ENCODE data around the gene SRGAP3. TPM values are rescaled to one million over a fixed set of nuclear protein-coding genes. Genes with fewer than 3 reads are reported as not detected.

SRGAP3 gene
- total RNA-seq, 1 experiment from 2014 or later: 1.3 TPM

GRCh38 chr3:9218514-9218846 lies 31.0 kb downstream of the SRGAP3 start:
- Histone ChIP-seq H4K20me1 (ENCODE audit: insufficient read depth, low read depth, low read length) (no peaks in the 10 kb centered on the region), H2AFZ (ENCODE audit: low read length) (no peak overlapping the region), H3K9me2 (replicated peaks; ENCODE audit: insufficient read depth, low read length) (no peaks in the 10 kb centered on the region), H3K4me2 (ENCODE audit: low read depth, low read length, poor library complexity, severe bottlenecking) (no peak overlapping the region), H3K9me3 (ENCODE audit: low read length) (no peaks in the 10 kb centered on the region), H3K27me3 (ENCODE audit: low read length) (no peaks in the 10 kb centered on the region), H3K27ac (ENCODE audit: low read length) (no peak overlapping the region), H3K4me3 (ENCODE audit: low read length) (no peak overlapping the region), H3K79me2 (ENCODE audit: low read length) (no peaks in the 10 kb centered on the region), H3K36me3 (ENCODE audit: insufficient read depth, low read length) (no peaks in the 10 kb centered on the region), H3K4me1 (ENCODE audit: low read length) (peaks cover 3% of the 10 kb centered on the region; the same call in 1 of the 2 replicates), H3K9ac (ENCODE audit: low read length) (no peak overlapping the region)
- DNase-seq: no peak

DNA sequence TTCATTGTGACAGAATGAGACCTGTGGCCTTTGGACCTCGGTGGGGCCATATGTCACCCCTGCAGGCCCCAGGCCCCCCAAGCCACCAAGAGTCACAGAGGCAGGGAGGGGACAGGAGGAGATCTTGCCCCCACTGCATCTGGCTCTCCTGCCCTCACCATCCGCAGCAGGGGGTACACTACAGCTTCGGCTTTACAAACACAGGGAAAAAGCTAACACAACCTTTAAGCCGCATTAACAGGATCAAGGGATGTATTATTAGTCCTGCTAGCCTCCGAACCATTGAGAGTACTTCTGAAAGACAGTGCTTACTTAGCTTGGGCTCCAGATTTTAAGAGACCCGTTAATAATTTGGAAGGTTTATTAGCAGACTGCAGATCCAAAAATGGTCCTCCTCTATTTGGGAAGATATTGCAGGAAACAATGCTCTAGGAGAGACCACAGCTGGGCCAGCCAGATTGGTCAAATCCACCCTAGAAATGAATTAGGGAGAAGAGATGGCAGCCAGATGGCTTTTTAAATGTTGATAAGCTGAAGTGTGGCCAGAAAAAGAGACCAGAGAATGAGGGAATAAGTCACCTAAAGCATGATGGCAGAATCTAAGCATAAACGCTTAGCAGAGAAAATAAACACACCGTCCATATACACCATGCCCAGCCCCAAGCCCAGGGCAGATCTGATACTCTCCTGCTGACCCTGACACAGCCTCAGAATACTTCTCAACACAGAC lies 31.5 kb downstream of the SRGAP3 start:
- no peak overlapping the region for H3K9ac ChIP-seq (ENCODE audit: low read length)
- peaks cover 3% of the 10 kb centered on the region; the same call in 1 of the 2 replicates for H3K4me1 ChIP-seq (ENCODE audit: low read length)
- H3K9me2 ChIP-seq (replicated peaks; ENCODE audit: insufficient read depth, low read length): no peaks in the 10 kb centered on the region
- no peak for DNase-seq
- no peak overlapping the region for H3K27ac ChIP-seq (ENCODE audit: low read length)
- no peak overlapping the region for H2AFZ ChIP-seq (ENCODE audit: low read length)
- H3K79me2 ChIP-seq (ENCODE audit: low read length): no peaks in the 10 kb centered on the region
- H4K20me1 ChIP-seq (ENCODE audit: insufficient read depth, low read depth, low read length): no peaks in the 10 kb centered on the region
- H3K9me3 ChIP-seq (ENCODE audit: low read length): no peaks in the 10 kb centered on the region
- H3K4me3 ChIP-seq (ENCODE audit: low read length): no peak overlapping the region
- no peak overlapping the region for H3K4me2 ChIP-seq (ENCODE audit: low read depth, low read length, poor library complexity, severe bottlenecking)
- H3K27me3 ChIP-seq (ENCODE audit: low read length): no peaks in the 10 kb centered on the region
- H3K36me3 ChIP-seq (ENCODE audit: insufficient read depth, low read length): no peaks in the 10 kb centered on the region

GRCh38 chr3:9216736-9217135 lies 32.7 kb downstream of the SRGAP3 start:
- H3K4me2 ChIP-seq (ENCODE audit: low read depth, low read length, poor library complexity, severe bottlenecking): no peak overlapping the region
- no peaks in the 10 kb centered on the region for H3K9me3 ChIP-seq (ENCODE audit: low read length)
- H4K20me1 ChIP-seq (ENCODE audit: insufficient read depth, low read depth, low read length): no peaks in the 10 kb centered on the region
- H3K27me3 ChIP-seq (ENCODE audit: low read length): no peaks in the 10 kb centered on the region
- DNase-seq: no peak
- no peak overlapping the region for H3K4me3 ChIP-seq (ENCODE audit: low read length)
- H3K79me2 ChIP-seq (ENCODE audit: low read length): no peaks in the 10 kb centered on the region
- H3K4me1 ChIP-seq (ENCODE audit: low read length): peaks cover 3% of the 10 kb centered on the region; the same call in 1 of the 2 replicates
- H3K9ac ChIP-seq (ENCODE audit: low read length): no peak overlapping the region
- H3K36me3 ChIP-seq (ENCODE audit: insufficient read depth, low read length): no peaks in the 10 kb centered on the region
- H3K9me2 ChIP-seq (replicated peaks; ENCODE audit: insufficient read depth, low read length): no peaks in the 10 kb centered on the region
- no peak overlapping the region for H3K27ac ChIP-seq (ENCODE audit: low read length)
- no peak overlapping the region for H2AFZ ChIP-seq (ENCODE audit: low read length)

DNA sequence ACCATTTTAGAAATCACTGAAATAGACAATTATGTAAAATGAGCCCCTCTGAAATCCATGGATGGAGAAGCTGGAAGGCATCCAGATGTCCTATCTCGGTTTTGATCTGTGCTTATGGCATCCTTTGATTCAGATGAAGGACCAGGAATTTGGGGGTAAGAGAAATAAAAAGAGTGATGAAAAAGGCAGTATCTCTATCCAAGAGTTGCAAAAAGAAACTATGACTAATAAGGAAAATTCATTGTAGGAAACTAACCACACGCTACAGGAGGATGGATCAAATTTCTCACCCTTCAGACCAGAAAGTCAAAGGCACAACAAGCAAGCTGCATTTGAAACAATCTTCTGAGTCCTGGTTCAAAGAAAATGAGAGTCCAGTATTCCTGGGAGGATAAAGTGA lies 34.8 kb downstream of the SRGAP3 start:
- Histone ChIP-seq H3K36me3 (ENCODE audit: insufficient read depth, low read length) (no peaks in the 10 kb centered on the region), H3K27me3 (ENCODE audit: low read length) (no peaks in the 10 kb centered on the region), H3K9ac (ENCODE audit: low read length) (no peak overlapping the region), H3K9me2 (replicated peaks; ENCODE audit: insufficient read depth, low read length) (no peaks in the 10 kb centered on the region), H3K4me1 (ENCODE audit: low read length) (peaks cover 3% of the 10 kb centered on the region; the same call in 1 of the 2 replicates), H3K4me3 (ENCODE audit: low read length) (no peak overlapping the region), H3K27ac (ENCODE audit: low read length) (no peak overlapping the region), H3K79me2 (ENCODE audit: low read length) (no peaks in the 10 kb centered on the region), H4K20me1 (ENCODE audit: insufficient read depth, low read depth, low read length) (no peaks in the 10 kb centered on the region), H2AFZ (ENCODE audit: low read length) (no peak overlapping the region), H3K9me3 (ENCODE audit: low read length) (no peaks in the 10 kb centered on the region), H3K4me2 (ENCODE audit: low read depth, low read length, poor library complexity, severe bottlenecking) (no peak overlapping the region)
- DNase-seq: no peak

DNA sequence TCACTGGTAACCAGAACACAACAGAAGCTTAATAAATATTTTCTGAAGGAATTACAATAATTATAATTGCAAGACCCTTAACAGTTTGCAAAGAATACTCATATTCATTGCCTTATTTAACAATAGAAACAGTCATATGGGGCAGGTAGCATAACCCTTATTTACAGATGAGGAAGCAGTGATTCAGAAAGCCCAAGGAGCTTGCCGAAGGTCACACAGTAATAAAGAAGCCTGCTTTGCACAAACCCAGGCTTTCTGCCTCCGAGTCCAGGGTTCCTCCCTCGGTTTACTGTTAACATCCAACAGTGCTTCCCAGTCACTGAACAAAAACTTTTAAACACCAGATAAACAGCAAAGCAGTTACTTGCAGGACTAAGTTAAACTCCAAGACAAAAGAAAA lies 35.3 kb downstream of the SRGAP3 start:
- no peaks in the 10 kb centered on the region for H3K79me2 ChIP-seq (ENCODE audit: low read length)
- DNase-seq: no peak
- H3K9me2 ChIP-seq (replicated peaks; ENCODE audit: insufficient read depth, low read length): no peaks in the 10 kb centered on the region
- no peak overlapping the region for H3K9ac ChIP-seq (ENCODE audit: low read length)
- no peak overlapping the region for H2AFZ ChIP-seq (ENCODE audit: low read length)
- H3K27ac ChIP-seq (ENCODE audit: low read length): no peak overlapping the region
- H3K27me3 ChIP-seq (ENCODE audit: low read length): no peaks in the 10 kb centered on the region
- peaks cover 3% of the 10 kb centered on the region; the same call in 1 of the 2 replicates for H3K4me1 ChIP-seq (ENCODE audit: low read length)
- no peaks in the 10 kb centered on the region for H4K20me1 ChIP-seq (ENCODE audit: insufficient read depth, low read depth, low read length)
- no peaks in the 10 kb centered on the region for H3K9me3 ChIP-seq (ENCODE audit: low read length)
- H3K4me3 ChIP-seq (ENCODE audit: low read length): no peak overlapping the region
- H3K36me3 ChIP-seq (ENCODE audit: insufficient read depth, low read length): no peaks in the 10 kb centered on the region
- no peak overlapping the region for H3K4me2 ChIP-seq (ENCODE audit: low read depth, low read length, poor library complexity, severe bottlenecking)

- H4K20me1 ChIP-seq (ENCODE audit: insufficient read depth, low read depth, low read length): no peaks in the 10 kb centered on the region
- H3K4me3 ChIP-seq (ENCODE audit: low read length): no peak overlapping the region
- H2AFZ ChIP-seq (ENCODE audit: low read length): no peak overlapping the region
- no peaks in the 10 kb centered on the region for H3K36me3 ChIP-seq (ENCODE audit: insufficient read depth, low read length)
- H3K9me3 ChIP-seq (ENCODE audit: low read length): no peaks in the 10 kb centered on the region
- no peaks in the 10 kb centered on the region for H3K27me3 ChIP-seq (ENCODE audit: low read length)
- no peak overlapping the region for H3K27ac ChIP-seq (ENCODE audit: low read length)
- H3K9me2 ChIP-seq (replicated peaks; ENCODE audit: insufficient read depth, low read length): no peaks in the 10 kb centered on the region
- H3K4me1 ChIP-seq (ENCODE audit: low read length): peaks cover 3% of the 10 kb centered on the region; the same call in 1 of the 2 replicates
- DNase-seq: no peak
- no peak overlapping the region for H3K9ac ChIP-seq (ENCODE audit: low read length)
- no peaks in the 10 kb centered on the region for H3K79me2 ChIP-seq (ENCODE audit: low read length)
- H3K4me2 ChIP-seq (ENCODE audit: low read depth, low read length, poor library complexity, severe bottlenecking): no peak overlapping the region
Measured at GRCh38 chr3:9213019-9213634, 36.3 kb downstream of the SRGAP3 start.

DNA sequence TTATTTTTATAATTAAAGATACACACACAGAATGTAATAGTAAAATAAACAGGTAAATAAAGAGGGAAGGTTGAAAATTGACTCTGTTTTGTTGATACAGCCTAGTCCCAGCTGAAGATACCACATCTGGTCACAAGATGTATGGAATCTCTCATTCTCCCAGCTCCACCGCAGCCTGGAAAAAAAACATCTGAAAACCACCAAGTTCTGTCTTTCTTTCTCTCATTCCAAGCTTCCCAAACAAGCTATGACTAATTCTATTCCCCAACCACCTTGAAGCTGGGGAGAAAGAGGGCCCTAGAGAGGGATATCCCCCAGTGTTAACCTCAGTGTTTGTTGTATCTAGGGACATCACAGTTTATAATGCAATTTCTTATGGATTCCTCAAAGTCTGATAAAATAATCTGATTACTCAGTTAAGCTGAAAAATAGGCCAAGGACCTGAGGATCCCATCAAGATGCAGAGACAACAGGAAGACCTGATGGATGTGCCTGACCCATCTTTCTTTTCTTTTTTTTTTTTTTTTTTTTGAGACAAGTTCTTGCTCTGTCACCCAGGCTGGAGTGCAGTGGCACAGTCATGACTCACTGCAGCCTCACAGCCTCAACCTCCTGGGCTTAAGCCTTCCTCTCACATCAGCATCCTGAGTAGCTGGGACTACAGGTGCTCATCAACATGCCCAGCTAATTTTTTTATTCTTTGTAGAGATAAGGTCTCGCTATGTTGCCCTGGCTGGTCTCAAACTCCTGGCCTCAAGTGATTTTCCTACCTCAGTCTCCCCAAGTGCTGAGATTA lies 38.1 kb downstream of the SRGAP3 start:
- Histone ChIP-seq H3K27me3 (ENCODE audit: low read length) (no peaks in the 10 kb centered on the region), H2AFZ (ENCODE audit: low read length) (no peak overlapping the region), H3K79me2 (ENCODE audit: low read length) (no peaks in the 10 kb centered on the region), H3K9ac (ENCODE audit: low read length) (no peak overlapping the region), H4K20me1 (ENCODE audit: insufficient read depth, low read depth, low read length) (no peaks in the 10 kb centered on the region), H3K36me3 (ENCODE audit: insufficient read depth, low read length) (no peaks in the 10 kb centered on the region), H3K4me2 (ENCODE audit: low read depth, low read length, poor library complexity, severe bottlenecking) (no peak overlapping the region), H3K4me3 (ENCODE audit: low read length) (no peak overlapping the region), H3K9me2 (replicated peaks; ENCODE audit: insufficient read depth, low read length) (no peaks in the 10 kb centered on the region), H3K9me3 (ENCODE audit: low read length) (no peaks in the 10 kb centered on the region), H3K4me1 (ENCODE audit: low read length) (peaks cover 3% of the 10 kb centered on the region; the same call in 1 of the 2 replicates), H3K27ac (ENCODE audit: low read length) (no peak overlapping the region)
- no peak for DNase-seq

DNA sequence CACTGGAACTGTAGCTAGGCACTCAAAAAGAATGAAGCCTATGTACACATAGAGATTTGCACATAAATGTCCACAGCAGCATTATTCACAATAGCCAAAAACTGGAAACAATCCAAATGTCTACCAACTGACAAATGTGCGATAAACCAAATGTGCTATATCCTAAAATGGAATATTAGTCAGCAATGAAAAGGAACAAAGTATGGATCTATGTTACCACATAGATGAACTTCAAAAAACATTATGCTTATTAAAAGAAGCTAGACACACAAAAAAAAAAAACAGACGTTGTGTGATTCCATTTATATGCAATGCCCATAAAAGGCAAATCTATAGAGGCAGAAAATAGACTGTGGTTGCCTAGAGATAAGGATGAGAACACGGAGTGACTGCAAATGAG lies 39.7 kb downstream of the SRGAP3 start:
- no peak for DNase-seq
- no peaks in the 10 kb centered on the region for H3K79me2 ChIP-seq (ENCODE audit: low read length)
- H3K4me1 ChIP-seq (ENCODE audit: low read length): peaks cover 3% of the 10 kb centered on the region; the same call in 1 of the 2 replicates
- H3K27ac ChIP-seq (ENCODE audit: low read length): no peak overlapping the region
- H4K20me1 ChIP-seq (ENCODE audit: insufficient read depth, low read depth, low read length): no peaks in the 10 kb centered on the region
- H3K9me2 ChIP-seq (replicated peaks; ENCODE audit: insufficient read depth, low read length): no peaks in the 10 kb centered on the region
- H2AFZ ChIP-seq (ENCODE audit: low read length): no peak overlapping the region
- no peak overlapping the region for H3K9ac ChIP-seq (ENCODE audit: low read length)
- H3K4me2 ChIP-seq (ENCODE audit: low read depth, low read length, poor library complexity, severe bottlenecking): no peak overlapping the region
- H3K36me3 ChIP-seq (ENCODE audit: insufficient read depth, low read length): no peaks in the 10 kb centered on the region
- no peak overlapping the region for H3K4me3 ChIP-seq (ENCODE audit: low read length)
- no peaks in the 10 kb centered on the region for H3K27me3 ChIP-seq (ENCODE audit: low read length)
- H3K9me3 ChIP-seq (ENCODE audit: low read length): no peaks in the 10 kb centered on the region

Measured in Karpas-422 (cell line).